ENCODE measurements around the gene MAPK7. TPM values are rescaled to one million over a fixed set of nuclear protein-coding genes. Genes with fewer than 3 reads are reported as not detected.
A peak's percentile ranks its signal among the peaks of the same experiment; 100 is the strongest.

Gene MAPK7
- total RNA-seq, 1 experiment from 2014 or later: 20.8 TPM

DNA sequence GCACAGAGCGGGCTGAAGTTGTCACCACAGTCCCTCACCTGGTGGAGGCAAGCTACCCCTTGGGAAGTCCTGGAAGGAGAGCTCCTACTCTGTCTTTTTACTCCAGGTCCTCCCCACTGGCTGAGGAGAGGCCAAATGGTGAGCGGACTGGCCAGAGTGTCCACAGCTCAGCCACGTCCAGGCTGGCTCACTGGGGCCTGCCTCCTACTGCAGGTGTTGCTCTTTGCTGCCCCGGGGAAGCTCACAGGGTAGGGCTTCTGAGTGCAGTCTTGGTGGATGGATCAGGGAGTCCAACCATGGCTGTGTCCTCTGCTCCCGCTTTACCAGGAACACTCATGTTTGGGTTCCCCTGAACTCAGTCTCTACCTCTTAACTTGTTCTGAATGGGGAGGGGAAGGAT, 18.4 kb upstream of the MAPK7 start:
- Mint-ChIP-seq H3K9me3 (ENCODE audit: unreplicated experiment) (no peaks in the 10 kb centered on the region), H3K36me3 (ENCODE audit: insufficient read depth, unreplicated experiment) (no peaks in the 10 kb centered on the region), H3K4me3 (ENCODE audit: unreplicated experiment) (no peak overlapping the region), H3K27ac (ENCODE audit: unreplicated experiment) (no peak overlapping the region), H3K4me1 (ENCODE audit: low read depth, unreplicated experiment) (no peaks in the 10 kb centered on the region), H3K27me3 (ENCODE audit: insufficient read depth, unreplicated experiment) (no peaks in the 10 kb centered on the region)
- H3K27me3 ChIP-seq (replicated peaks; ENCODE audit: control insufficient read depth, insufficient read depth, low read length): no peaks in the 10 kb centered on the region; the same call in 1 of the 2 replicates
- no peaks in the 10 kb centered on the region for H3K36me3 ChIP-seq (ENCODE audit: control insufficient read depth, insufficient read depth, low read length)
- no peak overlapping the region for H3K4me3 ChIP-seq (ENCODE audit: low read depth, low read length)
- no peaks in the 10 kb centered on the region for H3K9me3 ChIP-seq
- no peak for TF ChIP-seq CTCF (IDR thresholded peaks at IDR 0.05; ENCODE audit: insufficient read depth in 1 of 2, low read depth in 1 of 2, low read length in 1 of 2, severe bottlenecking in 1 of 2, unreplicated experiment in 1 of 2)
- CTCF ChIA-PET: no interaction called here
- POLR2A ChIA-PET: no interaction called here
- no TSS peak for BruUV-seq (replicated peaks)
- intact Hi-C loops (cut with micrococcal nuclease; ENCODE audit: unreplicated experiment): no loop called here
- peak in 1 of 2 experiments; percentile 22 for DNase-seq
- H3K4me1 ChIP-seq: peaks cover 6% of the 10 kb centered on the region

- ChIA-PET CTCF (no interaction called here), POLR2A (interaction anchor here (3.1 kb wide), 1 partner anchor 17 kb away, joined by 30 read pairs; the partner anchor contains the start of gene MAPK7)
- Mint-ChIP-seq H3K27me3 (ENCODE audit: insufficient read depth, unreplicated experiment) (no peaks in the 10 kb centered on the region), H3K4me1 (ENCODE audit: low read depth, unreplicated experiment) (no peaks in the 10 kb centered on the region), H3K36me3 (ENCODE audit: insufficient read depth, unreplicated experiment) (no peaks in the 10 kb centered on the region), H3K9me3 (ENCODE audit: unreplicated experiment) (no peaks in the 10 kb centered on the region), H3K4me3 (ENCODE audit: unreplicated experiment) (no peak overlapping the region), H3K27ac (ENCODE audit: unreplicated experiment) (peak overlapping the region; percentile 39)
- Histone ChIP-seq H3K4me3 (ENCODE audit: low read depth, low read length) (no peak overlapping the region), H3K4me1 (peaks cover 6% of the 10 kb centered on the region), H3K9me3 (no peaks in the 10 kb centered on the region), H3K36me3 (ENCODE audit: control insufficient read depth, insufficient read depth, low read length) (no peaks in the 10 kb centered on the region), H3K27me3 (replicated peaks; ENCODE audit: control insufficient read depth, insufficient read depth, low read length) (no peaks in the 10 kb centered on the region; the same call in 1 of the 2 replicates)
- intact Hi-C loops (cut with micrococcal nuclease; ENCODE audit: unreplicated experiment): no loop called here
- DNase-seq: peak in 1 of 2 experiments; percentile 27
- no TSS peak for BruUV-seq (replicated peaks)
- no peak for TF ChIP-seq CTCF (IDR thresholded peaks at IDR 0.05; ENCODE audit: insufficient read depth in 1 of 2, low read depth in 1 of 2, low read length in 1 of 2, severe bottlenecking in 1 of 2, unreplicated experiment in 1 of 2)
These were observed 17.5 kb upstream of the MAPK7 start for GRCh38 chr17:19360772-19361171.

GRCh38 chr17:19361326-19361725, 17.0 kb upstream of the MAPK7 start:
- Mint-ChIP-seq H3K36me3 (ENCODE audit: insufficient read depth, unreplicated experiment) (no peaks in the 10 kb centered on the region), H3K9me3 (ENCODE audit: unreplicated experiment) (no peaks in the 10 kb centered on the region), H3K27me3 (ENCODE audit: insufficient read depth, unreplicated experiment) (no peaks in the 10 kb centered on the region), H3K4me3 (ENCODE audit: unreplicated experiment) (peak overlapping the region; percentile 80), H3K27ac (ENCODE audit: unreplicated experiment) (peak overlapping the region; percentile 39), H3K4me1 (ENCODE audit: low read depth, unreplicated experiment) (no peaks in the 10 kb centered on the region)
- ChIA-PET POLR2A (interaction anchor here (3.1 kb wide), 1 partner anchor 16 kb away, joined by 30 read pairs; the partner anchor contains the start of gene MAPK7), CTCF (interaction anchor here (2.4 kb wide), 1 partner anchor 17 kb away, joined by 69 read pairs; the partner anchor contains the start of gene MAPK7)
- Histone ChIP-seq H3K9me3 (no peaks in the 10 kb centered on the region), H3K4me1 (peaks cover 6% of the 10 kb centered on the region), H3K4me3 (ENCODE audit: low read depth, low read length) (no peak overlapping the region), H3K27me3 (replicated peaks; ENCODE audit: control insufficient read depth, insufficient read depth, low read length) (no peaks in the 10 kb centered on the region; the same call in 1 of the 2 replicates), H3K36me3 (ENCODE audit: control insufficient read depth, insufficient read depth, low read length) (no peaks in the 10 kb centered on the region)
- intact Hi-C loops (cut with micrococcal nuclease; ENCODE audit: unreplicated experiment): no loop called here
- no TSS peak for BruUV-seq (replicated peaks)
- no peak for TF ChIP-seq CTCF (IDR thresholded peaks at IDR 0.05; ENCODE audit: insufficient read depth in 1 of 2, low read depth in 1 of 2, low read length in 1 of 2, severe bottlenecking in 1 of 2, unreplicated experiment in 1 of 2)
- peak in 1 of 2 experiments; percentile 30 for DNase-seq
